DOHH2 (cell line): Measurements from ENCODE around the gene FLRT1.

Experiments used
- EZH2phosphoT487 ChIP-seq: fragments of 200-600 bp; sonication (generic); IDR thresholded peaks from 2 replicates; pipeline ENCODE4 v1.6.1; 2017; ENCODE audit warnings: borderline replicate concordance, mild to moderate bottlenecking, antibody characterized with exemption, low read length, moderate library complexity, mixed read lengths
- TF ChIP-seq, protein P1 (sequence below): fragments of 200-600 bp; sonication (generic); IDR thresholded peaks from one replicate; pipeline ENCODE4 v1.5.1; 2014; ENCODE audit warnings: antibody characterized with exemption, mild to moderate bottlenecking, low read depth, low read length; ENCODE audit not compliant: poor library complexity, severe bottlenecking

GRCh38 chr11:64022125-64022784, 13.5 kb upstream of the FLRT1 start:
- TF ChIP-seq, protein P1, sequence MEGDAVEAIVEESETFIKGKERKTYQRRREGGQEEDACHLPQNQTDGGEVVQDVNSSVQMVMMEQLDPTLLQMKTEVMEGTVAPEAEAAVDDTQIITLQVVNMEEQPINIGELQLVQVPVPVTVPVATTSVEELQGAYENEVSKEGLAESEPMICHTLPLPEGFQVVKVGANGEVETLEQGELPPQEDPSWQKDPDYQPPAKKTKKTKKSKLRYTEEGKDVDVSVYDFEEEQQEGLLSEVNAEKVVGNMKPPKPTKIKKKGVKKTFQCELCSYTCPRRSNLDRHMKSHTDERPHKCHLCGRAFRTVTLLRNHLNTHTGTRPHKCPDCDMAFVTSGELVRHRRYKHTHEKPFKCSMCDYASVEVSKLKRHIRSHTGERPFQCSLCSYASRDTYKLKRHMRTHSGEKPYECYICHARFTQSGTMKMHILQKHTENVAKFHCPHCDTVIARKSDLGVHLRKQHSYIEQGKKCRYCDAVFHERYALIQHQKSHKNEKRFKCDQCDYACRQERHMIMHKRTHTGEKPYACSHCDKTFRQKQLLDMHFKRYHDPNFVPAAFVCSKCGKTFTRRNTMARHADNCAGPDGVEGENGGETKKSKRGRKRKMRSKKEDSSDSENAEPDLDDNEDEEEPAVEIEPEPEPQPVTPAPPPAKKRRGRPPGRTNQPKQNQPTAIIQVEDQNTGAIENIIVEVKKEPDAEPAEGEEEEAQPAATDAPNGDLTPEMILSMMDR: no peak
- no peak for TF ChIP-seq EZH2phosphoT487
